Measurements from ENCODE around the gene VTN.

VTN gene

DNA sequence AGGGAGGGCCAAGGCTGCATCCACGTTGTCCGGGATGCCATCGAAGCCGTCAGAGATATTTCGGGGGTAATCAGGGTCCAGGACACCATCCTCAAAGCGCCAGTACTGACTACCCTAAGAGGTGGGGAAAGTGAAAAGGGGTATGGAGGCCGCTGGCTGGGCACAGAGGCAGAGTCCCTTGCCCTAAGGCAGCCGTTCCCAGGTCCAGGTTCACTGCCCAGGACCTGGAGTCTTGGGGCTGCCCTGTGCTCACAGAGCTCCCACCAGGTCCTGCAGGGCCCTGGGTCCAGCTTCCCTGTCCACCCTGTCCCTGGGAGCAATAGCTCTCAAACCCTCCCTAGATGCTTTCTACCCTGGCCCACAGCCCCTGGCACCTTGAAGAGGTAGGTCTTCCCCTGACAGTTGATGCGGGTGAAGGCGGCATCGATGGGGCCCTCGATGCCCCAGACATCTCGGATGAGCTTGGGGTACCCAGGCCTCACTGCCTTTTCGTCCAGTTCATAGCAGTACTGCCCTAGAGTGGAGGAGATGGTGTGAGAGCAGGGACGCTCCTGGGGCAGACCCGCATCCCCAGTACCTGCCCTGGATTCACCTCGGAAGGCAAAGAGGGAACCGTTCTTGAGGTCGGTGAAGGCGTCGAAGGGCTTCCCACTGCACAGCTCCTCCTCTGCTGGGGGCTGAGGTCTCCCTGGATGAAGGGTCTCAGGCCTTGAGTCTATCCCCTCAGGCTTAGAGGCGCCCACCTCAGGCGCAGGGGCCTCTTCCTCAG, 1.0 kb downstream of the VTN start:
- no peak for DNase-seq (ENCODE audit: low read depth in 2 of 2)

DNA sequence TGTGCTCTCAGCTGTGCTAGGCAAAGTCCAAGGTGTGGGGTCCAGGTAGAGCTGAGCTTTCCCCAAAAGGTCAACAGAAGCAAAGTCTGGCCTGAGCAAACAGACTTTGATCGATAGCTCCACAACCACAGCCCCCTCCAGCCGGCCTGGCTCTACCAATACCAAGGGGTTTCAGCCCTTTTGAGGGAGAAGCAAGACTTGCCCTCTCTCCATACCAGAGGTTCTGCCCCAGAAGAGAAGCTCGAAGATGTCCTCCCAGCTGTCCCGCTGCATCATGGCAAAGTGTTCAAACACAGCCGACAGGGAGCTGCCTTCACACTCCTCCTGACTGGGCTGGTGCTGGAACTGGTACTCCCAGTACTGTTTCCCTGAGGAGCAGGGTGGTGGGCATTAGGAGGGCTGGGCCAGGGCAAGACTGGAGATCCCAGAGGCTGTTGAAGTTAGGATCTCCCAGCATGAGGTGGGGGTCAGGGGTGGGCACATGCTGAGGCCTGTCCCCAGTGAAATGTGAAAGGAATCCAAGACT, 1.7 kb downstream of the VTN start:
- DNase-seq (ENCODE audit: low read depth in 2 of 2) = no peak

DNA sequence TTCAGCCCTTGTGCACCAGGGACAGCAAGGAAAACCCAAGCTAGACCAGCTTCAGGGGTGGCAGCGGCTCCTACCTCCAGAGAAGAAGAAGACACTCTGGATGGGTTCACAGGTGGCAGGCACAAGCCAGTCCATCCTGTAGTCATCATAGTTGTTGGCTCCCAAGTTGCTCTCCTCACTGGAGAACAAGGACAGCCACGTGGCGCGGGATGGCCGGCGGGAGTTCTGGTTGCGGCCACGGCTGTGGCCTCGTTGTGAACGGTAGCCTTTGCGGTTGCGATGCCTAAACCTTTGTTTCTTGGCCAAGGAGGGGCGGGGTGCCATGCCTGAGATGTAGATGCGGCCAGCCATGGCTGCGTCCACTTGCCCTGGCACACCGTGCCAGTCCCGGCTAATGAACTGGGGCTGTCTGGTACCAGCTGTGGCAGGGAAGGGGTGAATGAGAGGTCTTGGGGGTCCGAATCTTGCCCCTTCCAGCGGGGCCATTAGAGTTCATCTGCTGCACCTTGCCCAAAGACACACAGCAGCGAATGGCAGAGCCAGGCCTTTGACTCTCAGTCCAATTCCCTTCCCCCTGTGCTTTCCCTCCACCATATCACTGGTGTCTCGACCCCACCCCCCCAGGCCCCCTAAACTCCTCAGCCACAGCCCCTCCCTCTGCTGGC, 2.3 kb downstream of the VTN start:
- no peak for DNase-seq (ENCODE audit: low read depth in 2 of 2)

DNA sequence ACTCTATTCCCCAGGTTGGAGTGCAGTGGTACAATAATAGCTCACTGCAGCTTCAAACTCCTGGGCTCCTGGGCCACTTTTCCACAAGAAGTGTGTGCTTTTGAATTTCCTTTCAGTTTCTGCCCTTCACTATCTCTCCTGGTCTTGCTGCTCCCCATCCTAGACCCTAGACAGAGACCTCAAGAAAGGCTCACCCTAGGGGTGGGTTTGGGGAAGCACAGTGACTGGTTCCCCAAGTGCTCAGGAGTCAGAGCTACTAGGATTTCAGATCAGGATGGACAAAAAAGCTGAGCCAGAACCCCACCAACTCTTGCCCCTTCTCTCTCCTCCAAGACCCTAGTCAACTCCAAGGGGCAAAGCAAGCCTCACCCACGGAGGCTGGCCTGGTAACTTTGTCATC, 3.5 kb downstream of the VTN start:
- no peak for DNase-seq (ENCODE audit: low read depth in 2 of 2)

DNA sequence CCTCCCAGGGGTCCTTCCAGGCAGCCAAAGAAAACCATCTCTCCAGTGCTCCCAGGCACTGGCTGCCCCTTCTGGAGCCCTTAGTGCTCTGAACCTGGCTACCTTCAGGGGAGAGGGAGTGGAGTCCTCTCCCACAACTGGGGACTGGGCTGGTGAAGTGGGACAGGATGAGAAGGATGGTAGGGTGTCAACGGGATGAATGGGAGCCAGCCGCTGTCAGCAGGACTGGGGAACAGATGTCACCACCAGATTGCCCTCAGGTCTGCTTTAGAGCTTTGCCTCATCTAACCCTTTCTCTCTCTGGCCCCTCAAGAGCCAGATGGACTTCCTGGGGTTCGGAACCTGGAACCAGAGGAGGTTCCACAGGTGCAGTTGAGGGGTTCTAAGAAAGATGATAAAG, 4.6 kb downstream of the VTN start:
- no peak for DNase-seq (ENCODE audit: low read depth in 2 of 2)

DNA sequence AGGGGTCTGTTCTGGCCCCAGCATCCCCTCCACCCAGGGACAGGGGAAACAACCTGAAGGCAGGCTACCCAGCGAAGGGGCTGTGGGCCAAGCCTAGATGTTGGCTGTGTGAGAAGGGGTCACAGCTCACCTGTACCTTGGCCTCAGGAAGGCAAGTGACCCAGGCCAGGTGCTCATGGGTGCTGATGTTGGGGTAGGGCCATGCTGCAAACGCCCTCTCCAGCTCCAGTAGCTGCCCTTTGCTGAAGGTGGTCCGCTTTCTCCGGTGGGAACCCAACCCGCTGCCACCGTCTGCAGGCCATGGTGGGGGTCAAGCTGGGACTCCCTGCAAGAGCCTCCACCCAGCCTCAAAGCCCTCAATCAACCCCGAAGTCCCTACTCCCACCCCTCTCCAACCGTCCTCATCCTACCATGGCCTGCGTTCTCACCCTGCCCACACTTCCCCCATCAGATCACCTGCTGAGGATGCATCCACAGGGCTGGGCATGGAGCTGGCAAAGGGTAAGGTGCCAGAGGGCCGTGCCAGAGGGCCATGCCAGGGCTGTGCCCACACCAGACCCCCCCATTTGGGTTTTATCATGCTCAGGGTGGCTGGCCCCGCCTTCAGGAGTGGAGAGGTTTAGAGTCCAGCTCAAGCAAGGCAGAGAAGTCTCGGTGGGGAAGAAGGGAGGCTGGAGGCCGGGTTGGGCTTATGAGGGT, 5.3 kb downstream of the VTN start, which contains the start of gene SEBOX:
Gene SEBOX (minus strand): TSS at position 535 of the 699 bp plus-strand sequence. CDS start 48 bp downstream, at position 487.
- no peak for DNase-seq (ENCODE audit: low read depth in 2 of 2)

DNA sequence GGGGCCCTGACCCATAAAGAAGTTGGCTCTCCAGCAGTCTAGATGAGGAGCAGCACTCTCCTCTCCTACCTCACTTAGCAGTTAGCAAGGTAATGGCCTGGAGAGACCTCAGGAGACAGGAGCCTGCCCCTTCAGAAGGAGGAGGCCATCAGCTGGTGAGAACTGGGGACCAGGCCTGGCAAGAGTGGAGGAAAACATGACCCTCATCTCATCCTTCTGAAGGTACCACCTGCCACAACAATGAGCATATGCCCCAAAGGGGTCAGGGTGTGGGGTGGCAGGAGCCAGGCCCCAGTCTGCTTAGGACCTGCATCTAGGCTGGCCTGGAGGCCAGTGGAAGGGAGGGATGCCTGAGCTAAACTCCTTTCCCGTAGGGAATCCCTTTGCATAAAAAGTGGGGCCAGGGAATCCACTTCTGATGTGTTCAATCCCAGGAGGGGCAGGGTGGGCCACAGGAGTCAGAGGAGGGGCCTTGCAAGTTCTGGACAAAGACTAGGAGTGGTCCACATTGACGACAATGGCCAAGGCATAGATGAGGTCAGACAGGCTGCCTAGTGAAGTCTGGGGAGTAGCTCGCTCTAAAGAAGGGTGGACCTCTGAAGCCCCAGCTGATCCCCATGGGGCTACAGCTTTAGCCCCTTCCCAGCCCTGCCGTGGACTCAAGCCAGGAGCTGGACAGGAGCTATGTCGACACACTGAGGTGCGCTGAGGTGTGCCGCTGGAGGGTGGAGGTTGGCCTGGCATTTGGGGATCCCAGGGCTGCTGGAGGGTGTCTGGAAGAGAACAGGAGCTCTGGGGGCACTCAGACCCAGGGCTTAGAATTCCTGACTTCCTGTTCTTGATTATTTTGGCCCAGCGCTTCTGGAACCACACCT, 6.1 kb downstream of the VTN start:
- DNase-seq (ENCODE audit: low read depth in 2 of 2) = no peak

DNA sequence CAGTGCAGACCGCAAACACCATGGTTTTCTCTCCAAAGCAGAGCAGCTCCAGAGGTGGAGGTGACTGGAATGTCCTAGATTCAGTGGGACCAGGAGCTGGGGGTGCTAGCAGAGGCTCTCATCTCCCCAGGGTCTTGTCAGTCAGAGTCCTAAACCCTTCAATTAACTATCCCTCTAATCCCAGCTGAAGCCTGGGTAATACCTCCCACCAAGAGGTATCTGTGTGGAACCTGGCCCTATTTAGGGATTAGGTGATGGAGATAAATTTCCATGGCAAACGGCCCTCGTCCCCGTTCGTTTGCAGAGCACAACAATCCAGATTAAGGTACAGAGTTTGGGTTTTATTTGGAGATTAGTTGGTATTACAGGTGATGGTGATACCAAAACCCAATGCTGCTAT, 6.9 kb downstream of the VTN start:
- no peak for DNase-seq (ENCODE audit: low read depth in 2 of 2)

DNA sequence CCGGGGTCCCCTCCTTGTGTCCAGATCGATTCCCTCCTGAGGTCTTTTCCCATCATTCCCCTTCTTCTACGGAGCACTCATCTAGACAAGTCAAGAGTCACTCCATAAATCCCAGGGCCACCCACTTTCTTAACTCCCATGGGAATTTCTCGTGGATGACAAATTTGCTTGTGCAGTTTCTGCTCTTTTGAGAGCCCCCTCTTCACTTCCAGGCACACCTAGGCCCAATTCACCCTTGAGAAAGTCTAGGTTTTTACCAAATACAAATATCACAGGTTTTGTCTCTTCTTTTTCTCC, 12.3 kb downstream of the VTN start:
- no peak for DNase-seq (ENCODE audit: low read depth in 2 of 2)

DNA sequence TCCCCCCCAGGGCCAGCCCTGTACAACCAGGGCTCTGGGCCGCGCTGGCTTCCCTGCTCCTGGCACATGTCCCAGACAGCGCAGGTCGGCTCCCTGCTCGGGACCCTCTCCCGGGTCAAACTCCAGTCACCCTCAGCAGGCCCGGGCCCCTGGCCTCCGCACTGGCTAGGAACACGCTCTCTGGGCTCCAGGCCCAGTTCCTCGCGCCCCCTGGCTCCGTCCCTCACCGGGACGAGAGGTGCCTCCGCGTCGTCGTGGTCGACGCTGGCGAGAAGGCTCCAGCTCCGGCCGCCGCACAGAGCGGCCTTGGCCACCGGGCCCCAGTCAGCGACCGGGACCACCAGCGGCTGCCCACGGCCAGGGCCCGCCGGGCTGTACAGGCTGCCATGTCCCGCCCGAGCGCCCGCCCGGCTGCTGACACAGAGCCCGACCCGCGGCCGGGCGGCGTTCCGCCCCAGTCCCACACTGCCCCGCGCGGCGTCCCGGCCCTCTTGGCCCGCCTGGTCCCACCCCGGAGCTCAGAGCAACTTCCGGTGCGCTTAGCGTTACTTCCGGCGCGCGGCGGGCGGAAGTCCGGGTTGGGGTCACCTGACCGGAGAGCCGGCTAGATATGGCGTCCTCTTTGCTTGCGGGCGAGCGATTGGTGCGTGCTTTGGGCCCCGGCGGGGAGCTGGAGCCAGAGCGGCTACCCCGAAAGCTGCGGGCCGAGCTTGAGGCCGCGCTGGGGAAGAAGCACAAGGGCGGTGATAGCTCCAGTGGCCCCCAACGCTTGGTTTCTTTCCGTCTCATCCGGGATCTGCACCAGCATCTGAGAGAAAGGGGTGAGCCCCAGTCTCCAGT, 12.8 kb downstream of the VTN start, which contains the start of gene POLDIP2:
Gene POLDIP2 (minus strand): TSS at position 467 of the 840 bp plus-strand sequence. CDS start 79 bp downstream, at position 388.
- peak; percentile 91 to 93 for DNase-seq (ENCODE audit: low read depth in 2 of 2)

DNA sequence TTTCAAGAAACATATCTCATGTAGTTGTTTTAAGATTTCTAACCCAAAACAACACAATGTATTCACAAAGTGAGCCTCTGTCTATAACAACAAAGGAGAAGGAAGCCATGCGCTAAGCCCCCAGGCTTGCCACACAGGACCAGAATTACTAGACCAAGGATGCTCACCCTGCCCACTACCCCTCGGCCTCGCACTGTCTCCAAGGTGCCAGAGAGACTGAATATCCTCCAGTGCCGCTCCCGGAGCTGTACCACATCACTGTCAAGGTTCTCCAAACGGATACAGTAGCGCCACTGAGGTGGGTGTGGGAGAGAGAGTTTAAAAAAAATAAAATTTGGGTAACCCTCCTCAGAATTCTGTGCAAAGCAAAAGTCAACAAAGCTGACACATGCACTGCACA, 19.8 kb downstream of the VTN start:
- DNase-seq (ENCODE audit: low read depth in 2 of 2) = no peak

DNA sequence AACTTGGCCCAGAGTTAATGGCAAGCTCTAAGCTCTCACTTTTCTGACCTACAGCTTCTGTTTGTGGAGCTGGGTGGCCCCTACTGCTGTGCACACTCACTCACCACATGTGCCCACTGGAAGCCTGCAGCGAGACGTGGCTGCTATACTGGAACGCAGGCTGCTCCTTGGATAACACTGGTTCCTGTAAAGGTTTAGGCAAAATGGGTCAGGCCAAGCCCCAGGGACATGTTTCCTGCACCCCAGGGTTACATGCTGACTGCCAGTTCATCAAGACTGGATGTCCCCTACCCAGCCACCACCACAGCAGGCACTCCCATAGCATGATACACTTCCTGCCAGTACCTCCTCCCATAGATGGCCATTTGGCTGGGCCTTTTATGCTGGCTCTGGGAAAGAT, 21.1 kb downstream of the VTN start:
- no peak for DNase-seq (ENCODE audit: low read depth in 2 of 2)

DNA sequence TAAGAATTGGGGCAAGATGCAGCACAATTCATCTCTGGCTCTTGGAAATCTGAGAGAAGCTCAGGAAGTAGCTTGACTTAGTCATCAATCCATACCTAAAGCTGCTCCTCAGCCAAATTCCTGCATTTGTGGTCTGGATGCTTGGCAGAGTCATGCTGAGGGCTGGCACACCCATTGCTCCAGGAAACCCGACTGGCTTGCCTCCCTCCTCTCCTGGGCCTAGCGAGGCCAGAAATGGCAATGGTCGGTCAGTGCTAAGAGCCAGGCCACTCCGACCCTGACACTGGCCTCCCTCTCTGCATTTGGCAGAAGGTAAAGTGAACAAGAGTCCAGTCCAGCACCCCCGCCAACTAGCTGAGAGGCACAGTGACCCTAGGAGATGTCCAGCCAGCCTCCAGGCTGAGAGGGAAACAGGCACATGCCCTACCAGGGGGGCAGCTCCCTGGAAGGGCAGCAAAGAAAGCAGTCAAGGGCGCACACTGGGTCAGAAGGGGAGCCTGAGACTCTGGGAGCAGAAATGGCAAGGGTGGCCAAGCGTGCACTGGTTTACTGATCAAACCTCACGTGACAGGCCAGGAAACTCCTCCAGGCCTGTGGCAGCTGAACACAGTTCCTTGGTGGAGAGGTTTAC, 22.7 kb downstream of the VTN start:
- no peak for DNase-seq (ENCODE audit: low read depth in 2 of 2)

DNA sequence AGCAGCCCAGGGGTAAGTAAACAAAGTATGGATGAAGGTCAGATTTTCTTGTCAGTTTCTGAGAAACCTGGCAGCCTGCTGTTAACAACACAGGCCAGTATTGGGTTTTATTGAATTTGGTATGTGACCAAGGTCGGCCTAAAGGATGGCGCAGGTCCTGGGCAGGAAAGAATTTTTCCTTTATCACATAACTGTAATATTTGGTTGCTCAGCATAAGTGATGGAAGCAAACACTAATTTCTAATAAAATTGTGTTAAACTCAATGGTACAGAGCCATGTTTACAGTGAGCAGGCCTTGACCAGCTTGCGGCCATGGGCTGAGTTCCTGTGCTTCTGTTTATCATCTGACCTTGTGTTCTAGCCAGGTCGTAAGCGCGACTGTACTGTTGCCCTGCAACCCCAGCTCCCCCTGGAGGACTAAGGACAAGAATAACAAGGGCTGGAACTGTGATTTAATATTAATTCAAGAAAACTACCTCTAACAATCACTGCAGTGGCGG, 23.3 kb downstream of the VTN start:
- DNase-seq (ENCODE audit: low read depth in 2 of 2) = no peak

DNA sequence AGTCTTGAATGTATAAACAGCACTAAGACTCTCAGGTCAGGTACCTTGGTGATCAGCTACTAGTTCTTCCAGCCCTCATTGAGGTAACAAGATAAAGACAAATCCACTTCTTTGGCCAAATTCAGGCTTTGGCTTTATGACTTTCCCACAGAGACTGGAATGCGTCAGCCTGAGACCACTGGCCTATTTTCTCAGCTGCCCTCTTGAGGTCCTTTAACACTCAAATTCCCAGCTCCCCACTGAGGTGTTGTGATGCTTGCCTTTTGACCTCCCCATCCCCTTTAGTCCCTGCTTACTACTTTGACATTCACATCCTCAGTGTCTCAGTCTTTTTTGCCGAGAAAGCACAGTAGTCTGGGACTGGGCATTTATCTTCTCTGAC, 23.9 kb downstream of the VTN start:
- DNase-seq (ENCODE audit: low read depth in 2 of 2) = no peak

DNA sequence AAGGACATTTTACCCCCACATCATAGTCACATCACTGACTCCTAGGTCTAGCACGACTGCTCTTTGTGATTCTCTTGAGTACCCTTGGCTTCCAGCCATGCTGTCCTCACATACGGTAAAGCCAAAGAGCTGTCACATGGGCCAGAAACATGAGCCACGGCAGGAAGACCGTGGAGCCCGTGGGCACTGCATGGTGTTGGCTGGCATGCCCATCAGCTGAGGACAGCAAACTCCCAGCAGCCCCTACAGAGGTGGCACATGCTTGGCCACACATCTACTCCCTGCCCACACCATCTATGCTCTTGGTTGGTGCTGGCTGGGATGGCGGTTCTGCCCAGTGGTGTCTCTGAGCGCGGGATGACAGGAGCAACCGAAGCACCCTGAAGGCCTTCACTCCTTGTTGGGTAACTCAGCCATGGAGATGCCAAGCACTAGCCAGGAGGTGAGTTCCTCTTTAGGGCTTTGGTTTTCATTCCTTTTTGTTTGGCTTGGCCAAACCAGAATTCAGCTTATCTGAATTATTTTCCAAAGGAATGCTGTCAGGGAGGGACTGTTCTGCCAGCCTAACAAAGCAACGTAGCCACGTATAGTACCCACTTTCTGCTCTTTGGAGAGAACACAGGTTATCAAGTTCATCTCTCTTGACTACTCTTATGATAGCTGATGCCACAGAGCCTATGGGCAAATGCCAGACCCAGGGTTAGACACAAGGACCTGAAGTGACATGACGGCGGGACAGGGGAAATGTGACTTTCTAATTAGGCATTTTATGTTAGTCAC, 24.5 kb downstream of the VTN start:
- no peak for DNase-seq (ENCODE audit: low read depth in 2 of 2)

DNA sequence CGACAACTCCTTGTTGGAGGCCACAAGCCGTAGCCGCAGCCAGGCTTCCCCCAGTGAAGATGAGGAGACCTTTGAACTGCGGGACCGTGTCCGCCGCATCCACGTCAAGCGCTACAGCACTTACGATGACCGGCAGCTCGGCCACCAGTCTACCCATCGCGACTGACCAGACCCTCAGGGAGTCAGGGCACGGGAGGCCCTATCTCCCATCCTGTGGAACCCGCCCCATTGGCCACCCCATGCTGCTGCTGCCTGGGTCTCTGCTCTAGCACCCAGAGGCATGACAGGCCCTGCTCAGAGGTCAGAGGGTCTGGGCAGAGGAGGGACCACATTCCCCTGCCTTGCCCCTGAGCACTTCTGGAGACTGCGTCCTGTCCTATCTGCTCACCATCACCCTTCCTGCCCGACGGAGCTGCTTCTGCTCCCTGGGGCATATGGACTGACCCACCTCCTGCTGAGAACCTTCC, 25.6 kb downstream of the VTN start:
- no peak for DNase-seq (ENCODE audit: low read depth in 2 of 2)

DNA sequence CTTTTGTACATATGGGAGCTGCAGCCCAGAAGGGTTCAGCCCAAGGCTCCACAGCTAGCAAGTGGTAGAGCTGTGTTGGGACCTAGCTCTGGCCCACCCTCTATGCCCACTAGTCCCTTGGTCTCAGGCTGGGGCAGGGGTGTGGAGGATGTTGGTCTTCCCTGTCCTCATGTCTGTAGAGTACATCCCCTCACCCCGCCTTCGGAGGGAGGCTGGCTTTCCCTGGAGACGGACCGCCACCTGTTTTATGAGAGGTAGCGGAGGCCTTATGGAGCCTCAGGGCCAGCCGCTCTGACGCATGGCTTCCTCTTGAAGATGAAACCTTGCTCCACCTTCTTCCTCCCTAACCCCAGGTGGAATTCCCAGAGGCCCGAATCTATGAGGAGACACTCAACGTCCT, 26.1 kb downstream of the VTN start:
- DNase-seq (ENCODE audit: low read depth in 2 of 2) = no peak

DNA sequence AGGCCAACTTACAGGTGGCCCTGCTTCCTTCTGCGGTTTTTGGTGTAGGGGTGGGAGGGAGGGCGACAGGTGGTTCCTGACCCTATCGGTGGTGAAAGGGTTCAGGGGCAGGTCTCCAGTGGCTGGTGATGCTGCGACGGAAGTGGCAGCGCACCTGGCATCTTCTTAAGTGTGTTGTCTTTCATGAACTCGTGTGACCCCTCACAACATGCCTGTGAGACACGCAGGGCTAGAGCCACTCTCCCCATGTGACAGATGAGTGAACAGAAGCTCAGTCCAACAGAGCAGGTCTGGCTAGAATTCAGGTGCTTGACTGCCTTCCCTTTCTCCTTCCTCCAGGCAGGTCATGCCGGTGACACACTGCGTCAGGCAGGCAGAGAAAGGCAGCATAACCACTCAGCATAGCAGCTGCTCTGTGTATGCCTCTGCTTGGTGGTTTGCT, 26.6 kb downstream of the VTN start:
- no peak for DNase-seq (ENCODE audit: low read depth in 2 of 2)
